Measurements from ENCODE around the gene KCNH5.
A peak's percentile ranks its signal among the peaks of the same experiment; 100 is the strongest.

The KCNH5 gene

GRCh38 chr14:62670526-62670925, 374.7 kb downstream of the KCNH5 start:
- H3K4me3 Mint-ChIP-seq: no peak overlapping the region
- no peak for TF ChIP-seq CTCF (IDR thresholded peaks at IDR 0.05; ENCODE audit: unreplicated experiment in 3 of 3)
- H3K4me1 Mint-ChIP-seq: peaks cover 3% of the 10 kb centered on the region
- no peaks in the 10 kb centered on the region for H3K27me3 Mint-ChIP-seq (ENCODE audit: low read depth)
- H3K36me3 Mint-ChIP-seq (ENCODE audit: low read depth): no peaks in the 10 kb centered on the region
- no peaks in the 10 kb centered on the region for H3K9me3 Mint-ChIP-seq
- H3K27ac Mint-ChIP-seq: no peak overlapping the region

GRCh38 chr14:62667421-62667914, 377.8 kb downstream of the KCNH5 start:
- TF ChIP-seq CTCF (IDR thresholded peaks at IDR 0.05; ENCODE audit: unreplicated experiment in 3 of 3): peak in 1 of 3 experiments; percentile 14
- no peak overlapping the region for H3K27ac Mint-ChIP-seq
- no peaks in the 10 kb centered on the region for H3K27me3 Mint-ChIP-seq (ENCODE audit: low read depth)
- H3K36me3 Mint-ChIP-seq (ENCODE audit: low read depth): no peaks in the 10 kb centered on the region
- no peak overlapping the region for H3K4me3 Mint-ChIP-seq
- H3K9me3 Mint-ChIP-seq: no peaks in the 10 kb centered on the region
- peaks cover 28% of the 10 kb centered on the region for H3K4me1 Mint-ChIP-seq

- Mint-ChIP-seq H3K27me3 (ENCODE audit: low read depth) (no peaks in the 10 kb centered on the region), H3K4me3 (no peak overlapping the region), H3K27ac (peak overlapping the region in 2 of 3 experiments; percentile 14 to 53), H3K36me3 (ENCODE audit: low read depth) (no peaks in the 10 kb centered on the region), H3K9me3 (peaks cover 3% of the 10 kb centered on the region), H3K4me1 (peaks cover 32% of the 10 kb centered on the region)
- TF ChIP-seq CTCF (IDR thresholded peaks at IDR 0.05; ENCODE audit: unreplicated experiment in 3 of 3): no peak
Measured at GRCh38 chr14:62665286-62665685, 380.0 kb downstream of the KCNH5 start.

GRCh38 chr14:62663456-62663821, 381.8 kb downstream of the KCNH5 start:
- TF ChIP-seq CTCF (IDR thresholded peaks at IDR 0.05; ENCODE audit: unreplicated experiment in 3 of 3): no peak
- Mint-ChIP-seq H3K4me3 (no peak overlapping the region), H3K4me1 (peaks cover 32% of the 10 kb centered on the region), H3K9me3 (peaks cover 3% of the 10 kb centered on the region), H3K27ac (no peak overlapping the region), H3K27me3 (ENCODE audit: low read depth) (no peaks in the 10 kb centered on the region), H3K36me3 (ENCODE audit: low read depth) (no peaks in the 10 kb centered on the region)

DNA sequence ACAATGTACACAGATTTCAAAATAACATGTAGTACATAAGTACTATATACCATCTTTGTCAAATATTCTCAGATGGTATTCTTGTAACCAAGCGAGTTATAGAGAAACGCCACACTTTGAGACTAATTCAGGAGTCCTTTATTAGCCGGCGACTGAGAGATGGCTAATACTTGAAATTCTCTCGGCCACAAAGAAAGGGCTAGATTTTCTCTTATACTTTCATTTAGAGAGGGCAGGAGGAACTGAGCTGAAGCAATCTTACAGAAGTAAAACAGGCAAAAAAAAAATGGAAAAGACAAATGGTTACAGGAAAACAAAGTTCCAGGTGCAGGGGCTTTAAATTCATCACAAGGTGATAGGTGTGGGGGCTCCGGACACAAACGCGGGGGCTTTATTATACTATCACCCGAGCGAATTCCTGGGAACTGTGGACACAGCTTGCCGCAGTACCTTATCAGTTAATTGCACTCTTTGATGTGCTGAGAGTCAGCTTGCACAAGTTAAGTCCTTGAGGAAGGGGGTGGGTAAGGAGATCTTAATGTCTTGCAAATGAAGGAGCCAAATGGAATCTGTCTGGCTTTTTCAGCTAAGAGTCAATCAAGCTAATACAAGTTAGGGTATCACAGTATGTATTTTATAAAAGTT, 382.3 kb downstream of the KCNH5 start:
- Mint-ChIP-seq H3K4me1 (peaks cover 32% of the 10 kb centered on the region), H3K27me3 (ENCODE audit: low read depth) (no peaks in the 10 kb centered on the region), H3K9me3 (peaks cover 3% of the 10 kb centered on the region), H3K27ac (no peak overlapping the region), H3K4me3 (no peak overlapping the region), H3K36me3 (ENCODE audit: low read depth) (no peaks in the 10 kb centered on the region)
- no peak for TF ChIP-seq CTCF (IDR thresholded peaks at IDR 0.05; ENCODE audit: unreplicated experiment in 3 of 3)

- Mint-ChIP-seq H3K36me3 (ENCODE audit: low read depth) (no peaks in the 10 kb centered on the region), H3K27me3 (ENCODE audit: low read depth) (no peaks in the 10 kb centered on the region), H3K4me3 (no peak overlapping the region), H3K27ac (no peak overlapping the region), H3K9me3 (peaks cover 3% of the 10 kb centered on the region), H3K4me1 (peaks cover 32% of the 10 kb centered on the region)
- TF ChIP-seq CTCF (IDR thresholded peaks at IDR 0.05; ENCODE audit: unreplicated experiment in 3 of 3): no peak
Measured at GRCh38 chr14:62661818-62662217, 383.4 kb downstream of the KCNH5 start.

All from nephron (organoid).